Pancreas (tissue), 10 donors: ENCODE data around the gene AGBL4. TPM values are rescaled to one million over a fixed set of nuclear protein-coding genes. Genes with fewer than 3 reads are reported as not detected.

ENCODE experiments used
- ATAC-seq, 4 donors: fragments of 200-7000 bp; cut with Tn5 transposase; one replicate each; pipeline versions ENCODE4 v1.8.0 to v1.9.1; 2020; ENCODE audit warnings: mild to moderate bottlenecking in 4 of 4, moderate library complexity in 4 of 4
- DNase-seq, 6 donors: peaks; one replicate each; pipeline ENCODE4 v3.0.0-alpha.2; 2020
- FAIRE-seq: peaks from 2 replicates; lab custom pipeline; 2012; peaks lifted over from hg19 to GRCh38; lab: Jason Lieb, UNC
- H3K27ac ChIP-seq, 4 donors: fragments of 200-600 bp; sonication (generic); 1 replicate in 3 of 4; 2 replicates in 1 of 4; pipeline versions ENCODE4 v1.5.0 to v1.8.0; 2020
- H3K27me3 ChIP-seq, 4 donors: fragments of 200-600 bp; one replicate each; pipeline ENCODE4 v1.8.0; 2021
- H3K36me3 ChIP-seq, 3 donors: fragments of 200-600 bp; sonication (generic) in 1 of 3; one replicate each; pipeline versions ENCODE4 v1.5.0 to v1.8.0; 2020 to 2021
- H3K4me1 ChIP-seq, 3 donors: fragments of 200-600 bp; one replicate each; pipeline ENCODE4 v1.8.0; 2021
- H3K4me3 ChIP-seq, 4 donors: fragments of 200-600 bp; sonication (generic) in 2 of 4; one replicate each; pipeline versions ENCODE4 v1.5.0 to v1.8.0; 2020 to 2021
- H3K9me3 ChIP-seq, 4 donors: fragments of 200-600 bp; one replicate each; pipeline ENCODE4 v1.8.0; 2021
- CTCF ChIP-seq, 4 donors: fragments of 200-600 bp; sonication (generic) in 3 of 4; IDR thresholded peaks; one replicate each; pipeline versions ENCODE4 v1.5.0 to v1.8.0; 2021; ENCODE audit warnings: antibody characterized with exemption in 4 of 4
- WGBS, 2 donors: extraction: QIAGEN DNeasy Blood & Tissue Kit; methylation state at CpG; one replicate each; pipeline ENCODE4 v1.1.7; 2013; 5-methylcytosine and 5-hydroxymethylcytosine counted together
- intact Hi-C, 3 donors: fragments of 100-400 bp; cut with DNase I; formaldehyde crosslinking; loops; one replicate each; pipeline versions ENCODE4 v1.11.1 to v1.14.2; 2022
- polyA plus RNA-seq, 2 donors: library from polyadenylated mRNA; stranded (reverse); fragments of 200-250 nt; gene quantifications; one replicate each; pipeline ENCODE4 v1.2.3, GENCODE V29; 2013
- total RNA-seq, 6 donors: library from RNA; stranded (reverse); fragmentation: NEBNext Ultra II Directional in 4 of 6; extraction: Animal tissue kit (Norgen Biotek cat#: 25700) in 4 of 6; gene quantifications; one replicate each; pipeline versions ENCODE4 v1.2.1 to v1.2.4, GENCODE V29; 2021 to 2023
- donor health status: healthy with polysubstance abuse.
- donor health status: DM: no; HTN: no; CAD: no; lungs with moderate emphysema.
- donor health status: DM: no; HTN: no; CAD: no.
- donor health status: control.
- donor health status: control.
- donor health status: Bipolar disorder and iron deficiency.
- donor health status: DM: yes; HTN: yes; CAD: no.
- donor health status: DM: no; HTN: no; CAD: no.
- donor health status: DM: no; HTN: no; CAD: no.
- donor health status: DM: yes; HTN: yes; CAD: no.

The AGBL4 gene
- total and polyA plus RNA-seq, 8 donors = 0.15 to 1.2 (median 0.59) TPM

GRCh38 chr1:48657413-48657812, 1366.3 kb downstream of the AGBL4 start:
- FAIRE-seq (no peak), ATAC-seq (no peak), DNase-seq (no peak)
- H3K27me3 ChIP-seq = no peaks in the 10 kb centered on the region
- H3K27ac ChIP-seq = no peak overlapping the region
- no peaks in the 10 kb centered on the region for H3K4me1 ChIP-seq
- H3K9me3 ChIP-seq = no peaks in the 10 kb centered on the region
- no peak overlapping the region for H3K4me3 ChIP-seq
- intact Hi-C loops = no loop called here
- H3K36me3 ChIP-seq = no peaks in the 10 kb centered on the region
- 87 to 89% methylated on average over 4 of the region's 4 CpGs for WGBS, 2 donors
- no peak for TF ChIP-seq CTCF (IDR thresholded peaks at IDR 0.05)

DNA sequence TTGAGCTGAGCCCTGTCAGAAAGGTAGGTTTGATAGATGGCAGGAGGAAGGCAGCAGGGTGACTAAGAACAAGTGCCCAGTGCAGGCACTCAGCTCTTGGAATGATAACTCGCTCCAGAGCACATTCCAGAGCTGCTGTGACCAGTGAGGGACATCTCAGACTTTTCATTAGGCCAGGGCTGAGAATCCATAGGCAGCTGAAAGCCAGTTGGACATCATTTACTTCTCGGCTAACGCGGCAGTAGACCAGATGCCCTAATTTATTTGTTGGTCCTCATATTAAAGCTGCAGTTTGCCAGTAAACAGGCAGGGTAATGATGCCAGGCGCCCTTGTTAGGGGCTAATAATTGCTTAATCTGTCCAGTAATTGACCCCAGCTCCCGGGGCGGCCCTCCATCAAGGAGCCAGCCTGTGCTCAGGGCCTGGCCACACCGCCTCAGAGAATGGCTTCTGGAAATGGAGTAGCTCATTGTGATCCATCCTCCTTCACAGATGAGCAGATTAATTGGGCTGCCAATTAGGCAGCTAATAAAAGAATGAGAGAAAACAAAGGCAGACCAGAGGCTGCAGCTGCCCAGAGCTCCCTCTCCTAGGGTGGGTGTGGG, 1369.0 kb downstream of the AGBL4 start:
- Histone ChIP-seq H3K9me3 (no peaks in the 10 kb centered on the region), H3K4me3 (no peak overlapping the region), H3K27me3 (no peaks in the 10 kb centered on the region), H3K27ac (no peak overlapping the region), H3K36me3 (no peaks in the 10 kb centered on the region), H3K4me1 (no peaks in the 10 kb centered on the region)
- WGBS, 2 donors = 74 to 81% methylated on average over 8 of the region's 8 CpGs
- ATAC-seq = no peak
- FAIRE-seq = no peak
- no peak for TF ChIP-seq CTCF (IDR thresholded peaks at IDR 0.05)
- no peak for DNase-seq
- intact Hi-C loops = no loop called here

GRCh38 chr1:48652334-48652733, 1371.4 kb downstream of the AGBL4 start:
- TF ChIP-seq CTCF (IDR thresholded peaks at IDR 0.05) = no peak
- Histone ChIP-seq H3K4me3 (no peak overlapping the region), H3K36me3 (no peaks in the 10 kb centered on the region), H3K9me3 (no peaks in the 10 kb centered on the region), H3K27ac (no peak overlapping the region), H3K4me1 (no peaks in the 10 kb centered on the region), H3K27me3 (no peaks in the 10 kb centered on the region)
- no peak for ATAC-seq
- FAIRE-seq = no peak
- intact Hi-C loops = no loop called here
- WGBS, 2 donors = 59 to 60% methylated on average over 6 of the region's 6 CpGs
- DNase-seq = no peak

DNA sequence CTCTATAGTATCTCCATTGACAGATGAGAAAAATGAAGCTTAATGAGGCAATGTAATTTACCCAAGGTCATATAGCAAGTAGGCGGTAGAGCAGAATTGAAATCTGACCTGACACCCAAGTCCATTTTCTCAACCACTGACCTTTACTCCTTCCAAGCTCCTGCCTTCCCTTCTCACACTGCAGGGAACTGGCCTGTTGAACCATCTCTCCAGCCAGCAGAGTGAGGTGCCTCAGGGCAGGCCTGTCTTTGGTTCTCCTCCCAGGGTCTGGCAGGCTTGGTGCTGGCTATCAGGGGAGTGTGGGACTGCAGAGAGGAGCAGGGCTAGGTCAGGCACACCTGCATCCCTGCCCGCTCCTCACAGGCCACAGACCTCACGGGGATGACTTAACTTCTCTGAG, 1373.9 kb downstream of the AGBL4 start:
- Histone ChIP-seq H3K36me3 (no peaks in the 10 kb centered on the region), H3K9me3 (no peaks in the 10 kb centered on the region), H3K27me3 (no peaks in the 10 kb centered on the region), H3K4me3 (no peak overlapping the region), H3K4me1 (no peaks in the 10 kb centered on the region), H3K27ac (no peak overlapping the region)
- 91 to 93% methylated on average over 3 of the region's 3 CpGs for WGBS, 2 donors
- intact Hi-C loops = no loop called here
- ATAC-seq = no peak
- no peak for TF ChIP-seq CTCF (IDR thresholded peaks at IDR 0.05)
- DNase-seq = no peak
- FAIRE-seq = no peak

DNA sequence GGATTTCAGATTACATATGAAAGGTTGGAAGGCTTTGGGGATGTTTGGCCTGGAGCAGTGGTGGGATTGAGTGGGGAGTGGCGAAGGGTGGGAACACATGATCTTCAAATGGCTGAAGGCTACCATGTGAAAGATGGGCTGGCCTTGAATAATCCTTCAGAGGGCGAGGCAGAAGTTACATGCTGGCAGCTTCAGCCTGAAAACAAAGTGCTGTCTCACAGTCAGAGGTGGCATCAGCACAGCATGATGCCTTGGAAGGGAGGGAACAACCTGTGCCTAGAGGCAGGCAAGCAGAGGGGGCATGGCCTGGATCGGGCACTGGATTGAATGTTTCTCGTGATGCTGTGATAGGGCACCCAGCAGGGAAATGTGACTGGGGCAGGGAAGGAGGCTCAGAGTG, 1377.9 kb downstream of the AGBL4 start:
- no peak for TF ChIP-seq CTCF (IDR thresholded peaks at IDR 0.05)
- no peaks in the 10 kb centered on the region for H3K9me3 ChIP-seq
- H3K27ac ChIP-seq = no peak overlapping the region
- no peaks in the 10 kb centered on the region for H3K4me1 ChIP-seq
- intact Hi-C loops = no loop called here
- H3K27me3 ChIP-seq = no peaks in the 10 kb centered on the region
- no peak for FAIRE-seq
- no peak overlapping the region for H3K4me3 ChIP-seq
- DNase-seq = no peak
- ATAC-seq = no peak
- H3K36me3 ChIP-seq = no peaks in the 10 kb centered on the region
- 73 to 81% methylated on average over 4 of the region's 4 CpGs for WGBS, 2 donors
